Sigmoid colon (tissue), 7 donors: Measurements from ENCODE around the gene GPSM3. TPM values are rescaled to one million over a fixed set of nuclear protein-coding genes. Genes with fewer than 3 reads are reported as not detected.

Source experiments
- DNase-seq: peaks from one replicate; pipeline ENCODE4 v3.0.0-alpha.2; 2019
- H3K27ac ChIP-seq, 4 donors: fragments of 200-600 bp; sonication (generic); one replicate each; pipeline ENCODE4 v1.5.1; 2016 to 2019; ENCODE audit warnings: mild to moderate bottlenecking in 1 of 4
- H3K27me3 ChIP-seq, 3 donors: fragments of 200-600 bp; sonication (generic); one replicate each; pipeline ENCODE4 v1.5.1; 2019; ENCODE audit warnings: mild to moderate bottlenecking in 1 of 3
- H3K36me3 ChIP-seq, 4 donors: fragments of 200-600 bp; sonication (generic); one replicate each; pipeline ENCODE4 v1.5.1; 2016 to 2019
- H3K4me1 ChIP-seq, 4 donors: fragments of 200-600 bp; sonication (generic); one replicate each; pipeline ENCODE4 v1.5.1; 2017 to 2019
- H3K4me3 ChIP-seq, 4 donors: fragments of 200-600 bp; sonication (generic); one replicate each; pipeline ENCODE4 v1.5.1; 2017 to 2019; ENCODE audit warnings: mild to moderate bottlenecking in 2 of 4, moderate library complexity in 1 of 4
- H3K9me3 ChIP-seq, 4 donors: fragments of 200-600 bp in 3 of 4; sonication (generic) in 3 of 4; one replicate each; pipeline versions ENCODE4 v1.5.1 to v1.6.1; 2013 to 2019
- EP300 ChIP-seq, 4 donors: sonication (generic); formaldehyde crosslinking; IDR thresholded peaks; one replicate each; pipeline ENCODE4 v1.6.1; 2017; ENCODE audit warnings: antibody characterized with exemption in 4 of 4
- POLR2A ChIP-seq, 2 donors: fragments of 450-650 bp; IDR thresholded peaks; one replicate each; pipeline ENCODE4 v1.6.1; 2016; ENCODE audit warnings: antibody characterized with exemption in 2 of 2, mild to moderate bottlenecking in 2 of 2, moderate library complexity in 2 of 2
- POLR2AphosphoS5 ChIP-seq, 4 donors: sonication (generic); formaldehyde crosslinking; IDR thresholded peaks; one replicate each; pipeline ENCODE4 v1.6.1; 2017; ENCODE audit warnings: antibody characterized with exemption in 4 of 4
- WGBS, 2 donors: extraction: QIAGEN DNeasy Blood & Tissue Kit; methylation state at CpG; one replicate each; pipeline ENCODE4 v1.1.7; 2013; 5-methylcytosine and 5-hydroxymethylcytosine counted together
- intact Hi-C: fragments of 100-400 bp; cut with DNase I; formaldehyde crosslinking; loops from one replicate; pipeline ENCODE4 v1.15.1; 2023
- polyA plus RNA-seq, 3 donors: library from polyadenylated mRNA; stranded (reverse); fragments of 200-250 nt; gene quantifications; one replicate each; pipeline ENCODE4 v1.2.3, GENCODE V29; 2013
- total RNA-seq, 4 donors: library from RNA; depleted of rRNA; stranded (reverse); fragments of >200 nt; gene quantifications; one replicate each; pipeline ENCODE4 v1.1.0, GENCODE V29; 2016
- TF ChIP-seq, protein P1 (sequence below), 4 experiments: fragments of 450-650 bp in 3 of 4; fragments of 200-600 bp in 1 of 4; IDR thresholded peaks; one replicate each; pipeline ENCODE4 v1.5.1; 2016 to 2019; ENCODE audit warnings: antibody characterized with exemption in 4 of 4, mild to moderate bottlenecking in 3 of 4, moderate library complexity in 2 of 4
- donor health status: healthy with polysubstance abuse.
- donor health status: Bipolar disorder and iron deficiency.
- donor health status: healthy.

GPSM3 gene
- total and polyA plus RNA-seq, 7 donors, result 5.0 to 56.2 (median 13.3) TPM

- TF ChIP-seq POLR2A (IDR thresholded peaks at IDR 0.05), result no peak
- Histone ChIP-seq H3K4me3 (no peak overlapping the region), H3K36me3 (no peaks in the 10 kb centered on the region), H3K9me3 (no peaks in the 10 kb centered on the region), H3K27ac (no peak overlapping the region), H3K4me1 (no peaks in the 10 kb centered on the region), H3K27me3 (peaks cover 0 to 5% (median 0%) of the 10 kb centered on the region in 3 donors)
- 72 to 77% methylated on average over 7 of the region's 7 CpGs for WGBS, 2 donors
- intact Hi-C loops, result no loop called here
- DNase-seq, result no peak
These were observed 25.7 kb upstream of the GPSM3 start for GRCh38 chr6:32218167-32218566.

DNA sequence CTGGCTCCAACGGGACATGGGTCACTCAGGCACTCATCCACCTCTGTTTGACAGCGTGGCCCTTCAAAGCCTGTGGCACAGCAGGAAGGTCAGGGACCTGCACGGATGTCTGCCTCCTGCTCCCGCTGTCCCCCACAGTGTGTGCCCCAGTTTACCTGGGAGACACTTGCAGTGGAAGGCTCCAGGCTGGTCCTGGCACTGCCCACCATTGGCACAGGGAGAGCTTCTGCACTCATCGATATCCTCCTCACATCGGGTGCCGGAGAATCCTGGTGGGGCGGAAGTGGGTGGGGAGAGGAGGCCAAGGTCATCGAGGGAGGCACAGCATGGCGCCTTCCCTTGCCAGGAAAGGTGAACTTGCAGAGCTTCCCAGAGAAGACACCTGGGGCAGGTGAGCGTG is 24.6 kb upstream of the GPSM3 start:
- Histone ChIP-seq H3K27ac (no peak overlapping the region), H3K27me3 (peaks cover 0 to 5% (median 0%) of the 10 kb centered on the region in 3 donors), H3K9me3 (no peaks in the 10 kb centered on the region), H3K4me1 (no peaks in the 10 kb centered on the region), H3K36me3 (no peaks in the 10 kb centered on the region), H3K4me3 (no peak overlapping the region)
- peak; percentile 40 for DNase-seq
- TF ChIP-seq EP300 (IDR thresholded peaks at IDR 0.05), result no peak
- TF ChIP-seq POLR2A (IDR thresholded peaks at IDR 0.05), result no peak
- TF ChIP-seq, protein P1, sequence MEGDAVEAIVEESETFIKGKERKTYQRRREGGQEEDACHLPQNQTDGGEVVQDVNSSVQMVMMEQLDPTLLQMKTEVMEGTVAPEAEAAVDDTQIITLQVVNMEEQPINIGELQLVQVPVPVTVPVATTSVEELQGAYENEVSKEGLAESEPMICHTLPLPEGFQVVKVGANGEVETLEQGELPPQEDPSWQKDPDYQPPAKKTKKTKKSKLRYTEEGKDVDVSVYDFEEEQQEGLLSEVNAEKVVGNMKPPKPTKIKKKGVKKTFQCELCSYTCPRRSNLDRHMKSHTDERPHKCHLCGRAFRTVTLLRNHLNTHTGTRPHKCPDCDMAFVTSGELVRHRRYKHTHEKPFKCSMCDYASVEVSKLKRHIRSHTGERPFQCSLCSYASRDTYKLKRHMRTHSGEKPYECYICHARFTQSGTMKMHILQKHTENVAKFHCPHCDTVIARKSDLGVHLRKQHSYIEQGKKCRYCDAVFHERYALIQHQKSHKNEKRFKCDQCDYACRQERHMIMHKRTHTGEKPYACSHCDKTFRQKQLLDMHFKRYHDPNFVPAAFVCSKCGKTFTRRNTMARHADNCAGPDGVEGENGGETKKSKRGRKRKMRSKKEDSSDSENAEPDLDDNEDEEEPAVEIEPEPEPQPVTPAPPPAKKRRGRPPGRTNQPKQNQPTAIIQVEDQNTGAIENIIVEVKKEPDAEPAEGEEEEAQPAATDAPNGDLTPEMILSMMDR (IDR thresholded peaks at IDR 0.05), result no peak
- no peak for TF ChIP-seq POLR2AphosphoS5 (IDR thresholded peaks at IDR 0.05)
- intact Hi-C loops, result no loop called here
- 92% methylated on average over 11 of the region's 11 CpGs for WGBS, 2 donors

GRCh38 chr6:32216285-32216684 is 23.8 kb upstream of the GPSM3 start:
- intact Hi-C loops, result no loop called here

GRCh38 chr6:32215617-32216016 is 23.2 kb upstream of the GPSM3 start:
- no peak for DNase-seq
- TF ChIP-seq POLR2AphosphoS5 (IDR thresholded peaks at IDR 0.05), result no peak
- no peak for TF ChIP-seq POLR2A (IDR thresholded peaks at IDR 0.05)
- TF ChIP-seq EP300 (IDR thresholded peaks at IDR 0.05), result no peak
- TF ChIP-seq, protein P1 (IDR thresholded peaks at IDR 0.05), result no peak
- Histone ChIP-seq H3K4me3 (no peak overlapping the region), H3K4me1 (no peaks in the 10 kb centered on the region), H3K27me3 (peaks cover 0 to under 1% (median 0%) of the 10 kb centered on the region in 3 donors), H3K27ac (no peak overlapping the region), H3K36me3 (no peaks in the 10 kb centered on the region), H3K9me3 (no peaks in the 10 kb centered on the region)
- intact Hi-C loops, result no loop called here
- WGBS, 2 donors, result 92 to 98% methylated on average over 4 of the region's 4 CpGs

More at GRCh38 chr6:32216285-32216684, 23.8 kb upstream of the GPSM3 start:
- 73 to 90% methylated on average over 10 of the region's 10 CpGs for WGBS, 2 donors
- no peaks in the 10 kb centered on the region for H3K4me1 ChIP-seq
- H3K9me3 ChIP-seq, result no peaks in the 10 kb centered on the region
- TF ChIP-seq POLR2A (IDR thresholded peaks at IDR 0.05) (no peak), EP300 (IDR thresholded peaks at IDR 0.05) (no peak)
- TF ChIP-seq, protein P1 (IDR thresholded peaks at IDR 0.05), result no peak
- DNase-seq, result peak; percentile 43
- no peak overlapping the region for H3K27ac ChIP-seq
- peaks cover 0 to 5% (median 0%) of the 10 kb centered on the region in 3 donors for H3K27me3 ChIP-seq
- no peak overlapping the region for H3K4me3 ChIP-seq
- H3K36me3 ChIP-seq, result no peaks in the 10 kb centered on the region

DNA sequence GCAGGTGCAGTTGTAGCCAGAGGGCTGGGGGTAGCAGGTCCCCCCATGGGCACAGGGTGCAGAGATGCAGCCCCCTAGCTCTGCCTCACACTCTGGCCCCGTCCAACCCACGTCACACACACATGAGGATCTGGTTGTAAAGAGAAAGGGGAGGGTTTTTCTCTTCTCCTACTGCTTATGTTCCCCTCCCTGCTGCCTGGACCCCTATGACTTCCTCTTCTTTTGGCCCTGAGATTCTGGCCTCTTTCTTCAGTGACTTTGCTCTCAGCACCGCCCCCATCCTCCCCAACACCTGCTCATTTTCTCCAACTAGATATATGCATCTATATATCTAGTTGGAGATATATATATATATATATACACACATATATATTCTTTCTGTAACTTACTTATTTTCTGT is 21.7 kb upstream of the GPSM3 start:
- no peaks in the 10 kb centered on the region for H3K36me3 ChIP-seq
- H3K4me3 ChIP-seq, result no peak overlapping the region
- 73 to 77% methylated on average over 3 of the region's 3 CpGs for WGBS, 2 donors
- intact Hi-C loops, result no loop called here
- H3K27ac ChIP-seq, result no peak overlapping the region
- no peaks in the 10 kb centered on the region for H3K9me3 ChIP-seq
- no peaks in the 10 kb centered on the region for H3K4me1 ChIP-seq
- no peaks in the 10 kb centered on the region for H3K27me3 ChIP-seq
- DNase-seq, result no peak
- no peak for TF ChIP-seq EP300 (IDR thresholded peaks at IDR 0.05)

- 87 to 92% methylated on average over 6 of the region's 6 CpGs for WGBS, 2 donors
- peak; percentile 38 for DNase-seq
- Histone ChIP-seq H3K4me1 (no peaks in the 10 kb centered on the region), H3K36me3 (no peaks in the 10 kb centered on the region), H3K9me3 (no peaks in the 10 kb centered on the region), H3K27ac (no peak overlapping the region), H3K4me3 (no peak overlapping the region), H3K27me3 (no peaks in the 10 kb centered on the region)
- TF ChIP-seq EP300 (IDR thresholded peaks at IDR 0.05), result no peak
- TF ChIP-seq POLR2A (IDR thresholded peaks at IDR 0.05), result no peak
- TF ChIP-seq, protein P1 (IDR thresholded peaks at IDR 0.05), result no peak
- no peak for TF ChIP-seq POLR2AphosphoS5 (IDR thresholded peaks at IDR 0.05)
- intact Hi-C loops, result no loop called here
These were observed 21.2 kb upstream of the GPSM3 start for GRCh38 chr6:32213649-32214048.
